NK-92 (cell line): ENCODE data around the gene RPS4Y1.

ENCODE experiments used
- DNase-seq: peaks from one replicate; lab custom pipeline; 2025; ENCODE audit not compliant: unreplicated experiment; lab: John Stamatoyannopoulos, UW

RPS4Y1 gene

DNA sequence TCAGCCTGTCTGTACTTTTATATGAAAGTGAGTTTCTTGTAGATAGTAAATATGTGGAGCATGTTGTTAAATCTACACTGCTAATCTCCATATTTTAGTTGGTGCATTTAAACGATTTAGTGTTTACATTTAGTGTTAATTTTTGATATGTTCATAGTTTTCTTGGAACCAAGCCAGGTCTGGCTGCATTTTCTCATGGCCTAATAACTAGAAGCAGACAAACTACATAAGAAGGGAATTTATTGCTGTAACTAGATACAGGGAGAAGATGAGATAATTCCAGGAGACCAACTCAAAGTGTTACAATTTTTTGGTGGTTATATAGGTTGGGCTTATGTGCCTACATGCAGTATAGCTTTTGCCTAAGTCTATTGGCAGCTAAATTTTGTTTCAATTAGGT lies 32.8 kb downstream of the RPS4Y1 start:
- DNase-seq: no peak

- DNase-seq: no peak
Measured at GRCh38 chrY:2883561-2883960, 42.2 kb downstream of the RPS4Y1 start.

- DNase-seq: no peak
Measured at GRCh38 chrY:2885880-2886279, 44.5 kb downstream of the RPS4Y1 start.

DNA sequence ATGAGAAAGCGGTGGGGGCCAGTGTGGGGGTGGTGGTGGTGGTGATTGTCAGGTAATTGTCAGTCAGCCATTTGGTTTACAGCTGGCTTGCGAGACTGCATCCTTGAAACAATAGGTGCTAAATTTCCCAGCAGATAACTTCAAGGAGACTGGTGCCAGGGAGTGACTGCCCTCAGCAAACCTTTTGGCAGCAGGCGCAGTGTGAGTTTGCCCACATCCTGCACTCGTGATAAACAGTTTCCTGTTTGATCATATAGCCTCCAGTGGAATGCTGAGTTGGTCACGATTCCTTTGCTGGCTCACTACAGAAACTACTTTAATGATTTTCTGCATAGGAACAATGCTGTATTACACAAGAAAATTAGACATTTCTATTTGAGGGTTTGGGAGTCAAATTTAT lies 46.0 kb downstream of the RPS4Y1 start:
- no peak for DNase-seq

DNA sequence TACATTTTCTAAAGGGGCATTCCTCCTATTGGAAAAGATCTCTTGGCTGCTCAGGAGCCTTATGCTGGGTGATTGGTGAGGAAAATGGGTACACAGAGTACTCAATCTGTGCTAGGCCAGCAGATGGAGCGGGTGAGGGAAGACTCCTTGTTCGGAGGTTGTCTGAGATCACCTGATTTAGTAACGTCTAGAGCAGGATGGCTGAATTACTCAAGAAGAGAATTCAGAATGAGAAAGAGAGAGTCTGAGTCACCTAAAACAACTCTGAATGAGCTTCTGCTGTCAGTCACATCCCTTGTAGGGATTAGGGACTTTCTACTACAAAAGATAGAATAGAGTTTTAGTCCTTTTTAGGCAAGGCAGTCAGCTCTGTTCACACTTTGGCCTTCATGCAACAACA lies 46.6 kb downstream of the RPS4Y1 start:
- DNase-seq: no peak

DNA sequence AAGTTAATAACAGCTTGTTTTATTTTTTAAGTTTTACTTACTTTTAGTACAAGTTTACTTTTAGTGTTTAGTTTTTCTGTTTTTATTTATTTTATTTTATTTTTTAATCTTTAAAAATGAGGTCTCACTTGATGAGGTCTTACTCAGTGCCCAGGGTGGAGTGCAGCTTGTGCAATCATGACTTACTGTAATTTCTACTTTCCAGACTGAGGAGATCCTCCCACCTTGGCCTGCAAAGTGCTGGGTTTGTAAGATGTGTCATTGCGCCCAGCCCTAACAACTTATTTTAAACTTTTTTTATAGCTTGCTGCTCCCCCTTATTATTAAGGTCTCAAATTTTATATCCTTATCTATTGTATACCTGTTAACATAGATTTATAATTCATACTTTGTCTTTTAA lies 52.1 kb downstream of the RPS4Y1 start:
- DNase-seq: no peak

GRCh38 chrY:2896050-2896449 lies 54.6 kb downstream of the RPS4Y1 start:
- no peak for DNase-seq

DNA sequence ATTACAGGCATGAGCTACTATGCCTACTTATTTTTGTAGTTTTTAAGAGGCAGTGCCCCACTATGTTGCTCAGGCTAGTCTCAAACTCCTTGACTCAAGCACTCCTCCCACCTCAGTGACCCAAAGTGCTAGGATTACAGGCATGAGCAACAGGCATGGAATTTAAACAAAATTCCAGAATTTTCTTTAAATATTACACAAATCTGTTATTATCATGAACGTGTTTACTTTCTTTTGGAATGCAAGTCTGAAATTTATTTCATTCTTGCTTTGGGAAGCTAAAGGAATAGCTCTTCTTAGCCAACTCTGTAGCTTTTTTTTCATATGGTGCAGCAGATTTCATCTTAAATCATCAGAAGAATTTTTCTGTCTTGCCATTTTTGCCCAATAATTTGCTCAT lies 66.0 kb downstream of the RPS4Y1 start:
- DNase-seq: no peak

DNA sequence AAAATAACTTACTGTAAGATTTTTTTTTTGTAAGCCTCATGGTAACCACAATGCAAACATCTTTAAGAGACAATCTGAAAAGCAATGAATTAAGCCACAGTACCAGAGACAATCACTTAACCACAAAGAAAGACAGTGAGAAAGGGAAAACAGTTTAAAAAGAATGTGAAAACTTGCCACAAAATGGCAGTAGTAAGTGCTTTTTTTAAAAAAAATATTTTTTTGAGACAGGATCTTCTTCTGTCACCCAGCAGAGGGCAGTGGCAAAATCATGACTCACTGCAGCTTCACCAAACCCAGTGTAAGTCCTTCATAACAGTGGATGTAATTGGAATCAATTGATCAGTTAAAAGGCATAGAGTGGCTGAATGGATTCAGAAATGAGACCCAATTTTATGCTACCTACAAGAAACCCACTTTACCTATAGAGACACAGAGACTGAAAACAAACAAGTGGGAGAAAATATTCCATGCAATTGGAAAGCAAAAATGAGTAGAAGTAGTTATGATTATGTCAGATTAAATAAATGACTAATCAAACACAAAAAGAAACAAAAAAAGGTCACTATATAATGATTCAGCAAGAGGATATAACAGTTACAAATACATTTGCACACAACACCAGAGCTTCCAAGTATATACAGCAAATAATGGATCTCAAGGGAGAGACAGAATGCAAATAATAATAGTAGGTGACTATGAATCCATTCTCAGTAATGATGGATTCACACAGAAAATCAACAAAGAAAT lies 71.8 kb downstream of the RPS4Y1 start:
- DNase-seq: no peak
